Neural cell (in vitro differentiated cells): ENCODE measurements around the gene CASKIN2.

Source experiments
- EP300 ChIP-seq: fragments of 450-650 bp; conservative IDR thresholded peaks from 2 replicates; pipeline ENCODE4 v1.6.1; 2014; ENCODE audit warnings: antibody characterized with exemption, mild to moderate bottlenecking, moderate library complexity; ENCODE audit not compliant: poor library complexity, severe bottlenecking
- EZH2 ChIP-seq: fragments of 200-600, 300-800 bp; shearing (Covaris generic), sonication (generic); IDR thresholded peaks from 2 replicates; pipeline ENCODE4 v1.6.1; 2014; ENCODE audit warnings: antibody characterized with exemption, low read length, borderline replicate concordance, mild to moderate bottlenecking; ENCODE audit not compliant: insufficient read depth, poor library complexity, severe bottlenecking
- POLR2AphosphoS5 ChIP-seq: IDR thresholded peaks from 2 replicates; pipeline ENCODE4 v1.6.1; 2012
- RAD21 ChIP-seq: fragments of 450-650 bp; conservative IDR thresholded peaks from 2 replicates; pipeline ENCODE4 v1.6.1; 2014; ENCODE audit warnings: antibody characterized with exemption, mild to moderate bottlenecking, moderate library complexity
- SMC3 ChIP-seq: fragments of 450-650 bp; conservative IDR thresholded peaks from 2 replicates; pipeline ENCODE4 v1.6.1; 2014; ENCODE audit warnings: antibody characterized with exemption, mild to moderate bottlenecking, moderate library complexity; ENCODE audit not compliant: poor library complexity
- TAF1 ChIP-seq: IDR thresholded peaks from 2 replicates; pipeline ENCODE4 v1.6.1; 2012; ENCODE audit warnings: low read depth
- TF ChIP-seq, protein P1 (sequence below): fragments of 450-650 bp; IDR thresholded peaks from 2 replicates; pipeline ENCODE4 v1.5.1; 2014; ENCODE audit warnings: antibody characterized with exemption, mild to moderate bottlenecking, moderate library complexity; ENCODE audit not compliant: poor library complexity, severe bottlenecking

DNA sequence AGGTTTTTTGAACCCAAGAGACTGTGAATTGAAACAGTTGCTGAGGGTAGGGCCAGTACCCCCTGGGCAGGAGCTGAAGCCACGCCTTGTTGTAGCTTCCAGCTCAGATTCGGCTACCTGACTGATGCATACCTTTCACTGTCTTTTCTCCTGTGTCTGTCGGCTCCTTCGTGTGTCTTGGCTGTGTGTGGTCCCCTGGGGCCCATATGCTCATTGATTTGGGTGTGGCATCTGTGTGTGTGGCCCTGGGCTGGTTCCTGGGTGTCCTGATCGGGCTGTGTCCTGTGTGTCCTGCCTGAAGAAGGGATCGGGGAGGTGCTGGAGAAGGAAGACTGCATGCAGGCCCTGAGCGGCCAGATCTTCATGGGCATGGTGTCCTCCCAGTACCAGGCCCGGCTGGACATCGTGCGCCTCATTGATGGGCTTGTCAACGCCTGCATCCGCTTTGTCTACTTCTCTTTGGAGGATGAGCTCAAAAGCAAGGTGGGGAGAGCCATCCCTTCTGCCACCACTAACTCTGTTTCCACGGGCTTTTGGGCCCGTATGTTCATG is 20.9 kb downstream of the CASKIN2 start:
- TF ChIP-seq, protein P1, sequence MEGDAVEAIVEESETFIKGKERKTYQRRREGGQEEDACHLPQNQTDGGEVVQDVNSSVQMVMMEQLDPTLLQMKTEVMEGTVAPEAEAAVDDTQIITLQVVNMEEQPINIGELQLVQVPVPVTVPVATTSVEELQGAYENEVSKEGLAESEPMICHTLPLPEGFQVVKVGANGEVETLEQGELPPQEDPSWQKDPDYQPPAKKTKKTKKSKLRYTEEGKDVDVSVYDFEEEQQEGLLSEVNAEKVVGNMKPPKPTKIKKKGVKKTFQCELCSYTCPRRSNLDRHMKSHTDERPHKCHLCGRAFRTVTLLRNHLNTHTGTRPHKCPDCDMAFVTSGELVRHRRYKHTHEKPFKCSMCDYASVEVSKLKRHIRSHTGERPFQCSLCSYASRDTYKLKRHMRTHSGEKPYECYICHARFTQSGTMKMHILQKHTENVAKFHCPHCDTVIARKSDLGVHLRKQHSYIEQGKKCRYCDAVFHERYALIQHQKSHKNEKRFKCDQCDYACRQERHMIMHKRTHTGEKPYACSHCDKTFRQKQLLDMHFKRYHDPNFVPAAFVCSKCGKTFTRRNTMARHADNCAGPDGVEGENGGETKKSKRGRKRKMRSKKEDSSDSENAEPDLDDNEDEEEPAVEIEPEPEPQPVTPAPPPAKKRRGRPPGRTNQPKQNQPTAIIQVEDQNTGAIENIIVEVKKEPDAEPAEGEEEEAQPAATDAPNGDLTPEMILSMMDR: no peak
- no peak for TF ChIP-seq EP300
- no peak for TF ChIP-seq RAD21
- TF ChIP-seq EZH2: no peak
- no peak for TF ChIP-seq TAF1
- TF ChIP-seq SMC3: no peak
- TF ChIP-seq POLR2AphosphoS5: no peak
